GM19099 (cell line): ENCODE data around the gene NUB1.

Experiments used
- POLR2A ChIP-seq: IDR thresholded peaks from 3 replicates; pipeline ENCODE4 v1.6.1; 2011; ENCODE audit warnings: low read depth; ENCODE audit not compliant: insufficient read length; ENCODE audit errors: extremely low read depth

The NUB1 gene

GRCh38 chr7:151377406-151377805 is 35.8 kb downstream of the NUB1 start:
- TF ChIP-seq POLR2A = no peak

- TF ChIP-seq POLR2A = no peak
Measured at GRCh38 chr7:151378011-151378410, 36.4 kb downstream of the NUB1 start.

GRCh38 chr7:151378496-151379192 is 37.0 kb downstream of the NUB1 start:
- TF ChIP-seq POLR2A = no peak

GRCh38 chr7:151379193-151379520 is 37.5 kb downstream of the NUB1 start:
- no peak for TF ChIP-seq POLR2A

GRCh38 chr7:151379534-151380198 is 38.1 kb downstream of the NUB1 start:
- TF ChIP-seq POLR2A = no peak

- no peak for TF ChIP-seq POLR2A
Measured at GRCh38 chr7:151380199-151381097, 38.8 kb downstream of the NUB1 start.

GRCh38 chr7:151381098-151381347 is 39.4 kb downstream of the NUB1 start:
- no peak for TF ChIP-seq POLR2A

GRCh38 chr7:151381348-151382078 is 39.9 kb downstream of the NUB1 start:
- TF ChIP-seq POLR2A = no peak

GRCh38 chr7:151382079-151382885 is 40.7 kb downstream of the NUB1 start:
- TF ChIP-seq POLR2A = no peak

GRCh38 chr7:151383638-151384351 is 42.2 kb downstream of the NUB1 start:
- no peak for TF ChIP-seq POLR2A

GRCh38 chr7:151384352-151384697 is 42.7 kb downstream of the NUB1 start:
- no peak for TF ChIP-seq POLR2A

- TF ChIP-seq POLR2A = no peak
Measured at GRCh38 chr7:151384776-151385625, 43.4 kb downstream of the NUB1 start.

- TF ChIP-seq POLR2A = no peak
Measured at GRCh38 chr7:151385626-151386300, 44.2 kb downstream of the NUB1 start.
